Measurements from ENCODE around the gene CADM4.

CADM4 gene

DNA sequence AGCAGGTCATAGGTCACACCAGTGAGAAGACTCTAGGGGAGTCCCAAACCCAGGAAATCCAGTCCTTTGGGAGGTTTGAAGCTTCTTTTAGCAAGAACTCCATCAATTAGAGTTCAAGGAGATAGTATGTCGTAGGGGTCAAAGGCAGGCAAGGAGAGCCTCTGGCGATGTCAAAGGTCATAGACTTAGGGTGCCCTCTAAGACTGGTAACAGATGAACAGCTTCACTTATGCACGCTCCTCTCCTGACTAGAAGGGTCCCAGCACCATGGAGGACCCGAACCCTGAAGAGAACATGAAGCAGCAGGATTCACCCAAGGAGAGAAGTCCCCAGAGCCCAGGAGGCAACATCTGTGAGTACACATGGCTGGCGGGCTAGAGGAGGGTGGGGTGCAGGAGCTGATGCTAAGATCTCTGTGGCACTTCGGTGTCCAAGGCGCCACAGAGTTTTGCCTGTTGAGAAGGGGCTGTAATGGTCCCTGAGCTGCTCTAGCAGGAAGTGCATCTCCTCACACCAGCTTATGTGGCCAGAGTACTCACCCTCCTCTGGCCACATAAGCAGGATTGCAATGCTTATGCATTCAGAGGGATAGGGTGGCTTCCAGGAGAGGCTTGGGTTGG is 42.7 kb downstream of the CADM4 start:
- peak overlapping the region; percentile 99 for H3K27ac ChIP-seq (ENCODE audit: low read length)
- peak overlapping the region; percentile 89 for H2AFZ ChIP-seq (ENCODE audit: low read depth, low read length)
- ATAC-seq (ENCODE audit: insufficient read depth, low read depth) (no peak), DNase-seq (peak; percentile 26)
- peak overlapping the region; percentile 63 for H3K9ac ChIP-seq (ENCODE audit: low read depth, low read length)
- peaks cover 66% of the 10 kb centered on the region for H3K79me2 ChIP-seq (ENCODE audit: insufficient read depth, low read length)
- no peak for TF ChIP-seq EZH2 (IDR thresholded peaks at IDR 0.05; ENCODE audit: borderline replicate concordance, low read depth, low read length, severe bottlenecking)
- TF ChIP-seq, protein P1, sequence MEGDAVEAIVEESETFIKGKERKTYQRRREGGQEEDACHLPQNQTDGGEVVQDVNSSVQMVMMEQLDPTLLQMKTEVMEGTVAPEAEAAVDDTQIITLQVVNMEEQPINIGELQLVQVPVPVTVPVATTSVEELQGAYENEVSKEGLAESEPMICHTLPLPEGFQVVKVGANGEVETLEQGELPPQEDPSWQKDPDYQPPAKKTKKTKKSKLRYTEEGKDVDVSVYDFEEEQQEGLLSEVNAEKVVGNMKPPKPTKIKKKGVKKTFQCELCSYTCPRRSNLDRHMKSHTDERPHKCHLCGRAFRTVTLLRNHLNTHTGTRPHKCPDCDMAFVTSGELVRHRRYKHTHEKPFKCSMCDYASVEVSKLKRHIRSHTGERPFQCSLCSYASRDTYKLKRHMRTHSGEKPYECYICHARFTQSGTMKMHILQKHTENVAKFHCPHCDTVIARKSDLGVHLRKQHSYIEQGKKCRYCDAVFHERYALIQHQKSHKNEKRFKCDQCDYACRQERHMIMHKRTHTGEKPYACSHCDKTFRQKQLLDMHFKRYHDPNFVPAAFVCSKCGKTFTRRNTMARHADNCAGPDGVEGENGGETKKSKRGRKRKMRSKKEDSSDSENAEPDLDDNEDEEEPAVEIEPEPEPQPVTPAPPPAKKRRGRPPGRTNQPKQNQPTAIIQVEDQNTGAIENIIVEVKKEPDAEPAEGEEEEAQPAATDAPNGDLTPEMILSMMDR (IDR thresholded peaks at IDR 0.05; ENCODE audit: borderline replicate concordance, extremely low read depth, low read length, poor library complexity, severe bottlenecking): no peak
- peak overlapping the region; percentile 99 for H3K4me2 ChIP-seq (ENCODE audit: insufficient read depth, low read length)
- no peaks in the 10 kb centered on the region for H3K27me3 ChIP-seq (ENCODE audit: insufficient read depth, low read length, poor library complexity)
- H3K4me1 ChIP-seq (ENCODE audit: insufficient read depth, low read length): peaks cover 45% of the 10 kb centered on the region
- no peaks in the 10 kb centered on the region for H3K9me3 ChIP-seq (ENCODE audit: insufficient read depth, low read length, severe bottlenecking)
- H3K36me3 ChIP-seq (ENCODE audit: insufficient read depth, low read length): peaks cover 59% of the 10 kb centered on the region
- H4K20me1 ChIP-seq (ENCODE audit: insufficient read depth, low read length): peaks cover 13% of the 10 kb centered on the region; the same call in 1 of the 2 replicates
- H3K4me3 ChIP-seq (ENCODE audit: low read depth in 1 of 2, low read length in 2 of 2): peak overlapping the region; percentile 85 to 91

DNA sequence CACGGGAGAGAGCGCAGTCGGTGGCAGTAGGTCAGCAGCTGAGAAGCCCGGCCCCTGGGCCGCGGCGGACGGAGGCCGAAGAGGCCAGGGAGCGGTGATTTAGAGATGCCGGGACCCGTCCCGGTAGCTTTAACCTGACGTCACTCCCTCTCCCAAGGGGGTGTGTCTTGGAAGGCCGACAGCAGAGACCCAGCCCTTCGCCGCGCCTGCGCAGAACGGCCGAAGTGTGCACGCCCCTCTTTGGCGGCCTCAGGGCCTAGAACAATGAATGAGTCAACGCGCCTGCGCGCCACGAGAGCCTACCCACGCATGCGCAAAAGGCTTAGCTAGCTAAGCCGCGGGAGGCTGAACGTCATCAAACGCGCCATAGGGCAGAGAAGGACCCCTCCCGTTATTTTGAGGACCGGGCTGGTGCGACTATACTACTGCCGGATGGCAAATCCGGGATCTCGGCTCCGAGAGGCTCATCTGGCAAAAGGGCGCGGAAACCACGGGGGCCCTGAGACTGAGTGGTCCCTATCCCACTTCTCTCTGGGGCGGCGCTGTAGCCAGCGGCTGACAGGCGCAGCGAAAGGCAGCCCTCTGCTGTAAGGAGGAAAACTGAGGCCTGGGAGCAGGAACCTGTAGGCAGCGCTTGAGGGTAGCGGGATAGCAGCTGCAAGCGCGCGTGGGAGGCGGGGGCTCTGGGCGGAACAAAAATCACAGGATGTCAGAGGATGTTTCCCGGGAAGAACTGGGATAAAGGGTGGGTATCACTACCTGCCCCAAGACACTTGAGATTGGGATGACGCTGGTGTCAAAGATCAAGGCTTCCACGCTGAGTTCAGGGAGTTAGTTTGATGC is 43.4 kb downstream of the CADM4 start, which contains the start of the genes IRGQ and ZNF576:
Gene IRGQ, minus strand, starts transcription at position 136 of the 843 bp plus-strand sequence. CDS start 796 bp downstream, outside the sequence.
Gene ZNF576, plus strand, starts transcription at position 597 of the 843 bp plus-strand sequence. CDS start 514 bp downstream, outside the sequence.
- H3K9ac ChIP-seq (ENCODE audit: low read depth, low read length): peak within 1 kb of the TSS; percentile 63
- peaks cover 54% of the 10 kb centered on the region for H3K36me3 ChIP-seq (ENCODE audit: insufficient read depth, low read length)
- H3K4me3 ChIP-seq (ENCODE audit: low read depth in 1 of 2, low read length in 2 of 2): peak within 1 kb of the TSS; percentile 91 to 97
- H3K4me2 ChIP-seq (ENCODE audit: insufficient read depth, low read length): peak within 1 kb of the TSS; percentile 99
- peaks cover 15% of the 10 kb centered on the region; the same call in 1 of the 2 replicates for H4K20me1 ChIP-seq (ENCODE audit: insufficient read depth, low read length)
- peaks cover 66% of the 10 kb centered on the region for H3K79me2 ChIP-seq (ENCODE audit: insufficient read depth, low read length)
- H3K4me1 ChIP-seq (ENCODE audit: insufficient read depth, low read length): peaks cover 45% of the 10 kb centered on the region
- no peak for TF ChIP-seq EZH2 (IDR thresholded peaks at IDR 0.05; ENCODE audit: borderline replicate concordance, low read depth, low read length, severe bottlenecking)
- TF ChIP-seq, protein P1 (IDR thresholded peaks at IDR 0.05; ENCODE audit: borderline replicate concordance, extremely low read depth, low read length, poor library complexity, severe bottlenecking): peak; percentile 37
- peak within 1 kb of the TSS; percentile 99 for H3K27ac ChIP-seq (ENCODE audit: low read length)
- peak within 1 kb of the TSS; percentile 89 for H2AFZ ChIP-seq (ENCODE audit: low read depth, low read length)
- H3K27me3 ChIP-seq (ENCODE audit: insufficient read depth, low read length, poor library complexity): no peaks in the 10 kb centered on the region
- H3K9me3 ChIP-seq (ENCODE audit: insufficient read depth, low read length, severe bottlenecking): no peaks in the 10 kb centered on the region
- DNase-seq (peak; percentile 100), ATAC-seq (ENCODE audit: insufficient read depth, low read depth) (peak; percentile 78)

- ATAC-seq (ENCODE audit: insufficient read depth, low read depth): peak; percentile 15; the same call in 1 of the 3 replicates
- Histone ChIP-seq H4K20me1 (ENCODE audit: insufficient read depth, low read length) (peaks cover 20% of the 10 kb centered on the region; the same call in 1 of the 2 replicates), H3K36me3 (ENCODE audit: insufficient read depth, low read length) (peaks cover 51% of the 10 kb centered on the region)
These were observed 44.0 kb downstream of the CADM4 start for GRCh38 chr19:43595605-43595998.

More at GRCh38 chr19:43595605-43595998, 44.0 kb downstream of the CADM4 start:
- peaks cover 66% of the 10 kb centered on the region for H3K79me2 ChIP-seq (ENCODE audit: insufficient read depth, low read length)
- H3K4me2 ChIP-seq (ENCODE audit: insufficient read depth, low read length): peak overlapping the region; percentile 97
- peak overlapping the region; percentile 89 for H2AFZ ChIP-seq (ENCODE audit: low read depth, low read length)
- peak overlapping the region; percentile 63 for H3K9ac ChIP-seq (ENCODE audit: low read depth, low read length)
- H3K4me1 ChIP-seq (ENCODE audit: insufficient read depth, low read length): peaks cover 45% of the 10 kb centered on the region
- DNase-seq: no peak
- no peaks in the 10 kb centered on the region for H3K27me3 ChIP-seq (ENCODE audit: insufficient read depth, low read length, poor library complexity)
- peak overlapping the region; percentile 69 for H3K27ac ChIP-seq (ENCODE audit: low read length)
- peak overlapping the region; percentile 91 to 97 for H3K4me3 ChIP-seq (ENCODE audit: low read depth in 1 of 2, low read length in 2 of 2)
- H3K9me3 ChIP-seq (ENCODE audit: insufficient read depth, low read length, severe bottlenecking): no peaks in the 10 kb centered on the region
- TF ChIP-seq, protein P1 (IDR thresholded peaks at IDR 0.05; ENCODE audit: borderline replicate concordance, extremely low read depth, low read length, poor library complexity, severe bottlenecking): no peak
- TF ChIP-seq EZH2 (IDR thresholded peaks at IDR 0.05; ENCODE audit: borderline replicate concordance, low read depth, low read length, severe bottlenecking): no peak
